K562 (cell line): ENCODE measurements around the gene PLEKHA7.
A peak's percentile ranks its signal among the peaks of the same experiment; 100 is the strongest.

ENCODE experiments used
- MAZ ChIP-seq, 2 experiments: fragments of 450-650 bp in 1 of 2; sonication (generic) in 1 of 2; formaldehyde crosslinking; IDR thresholded peaks in 1 of 2; conservative IDR thresholded peaks in 1 of 2; 2 replicates each; pipeline versions ENCODE4 v1.4.0 to v1.5.0; 2020; ENCODE audit warnings: mild to moderate bottlenecking in 1 of 2, missing genetic modification reagents in 1 of 2
- NBN ChIP-seq: fragments of 450-650 bp; IDR thresholded peaks from 2 replicates; pipeline ENCODE4 v1.6.1; 2016; ENCODE audit warnings: low read depth, mild to moderate bottlenecking
- POLR2A ChIP-seq: fragments of 450-650 bp; conservative IDR thresholded peaks from 2 replicates; pipeline ENCODE4 v1.6.1; 2016
- TCF7 ChIP-seq: sonication (generic); IDR thresholded peaks from 2 replicates; pipeline ENCODE4 v1.6.1; 2016; ENCODE audit warnings: antibody characterized with exemption, borderline replicate concordance
- TOE1 ChIP-seq, 2 experiments: fragments of 450-650 bp in 1 of 2; sonication (generic) in 1 of 2; formaldehyde crosslinking in 1 of 2; IDR thresholded peaks; 2 replicates each; pipeline versions ENCODE4 v1.7.1 to v1.8.0; 2016 to 2022; ENCODE audit warnings: borderline replicate concordance in 2 of 2, mild to moderate bottlenecking in 2 of 2, antibody characterized with exemption in 1 of 2, inconsistent platforms in 1 of 2, low read depth in 1 of 2, missing genetic modification reagents in 1 of 2, moderate library complexity in 1 of 2
- ZNF24 ChIP-seq: fragments of 450-650 bp; IDR thresholded peaks from 2 replicates; pipeline ENCODE4 v1.6.1; 2016
- TF ChIP-seq, protein P1 (sequence below): sonication (generic); formaldehyde crosslinking; IDR thresholded peaks from 2 replicates; pipeline ENCODE4 v1.4.0; 2020; ENCODE audit warnings: mild to moderate bottlenecking, missing genetic modification reagents
- TF ChIP-seq, protein P2 (sequence below), 2 experiments: fragments of 450-650 bp; formaldehyde crosslinking in 1 of 2; IDR thresholded peaks; 2 replicates each; pipeline versions ENCODE4 v1.4.0 to v1.6.1; 2014 to 2020; ENCODE audit warnings: mild to moderate bottlenecking in 2 of 2, borderline replicate concordance in 1 of 2, low read depth in 1 of 2

DNA sequence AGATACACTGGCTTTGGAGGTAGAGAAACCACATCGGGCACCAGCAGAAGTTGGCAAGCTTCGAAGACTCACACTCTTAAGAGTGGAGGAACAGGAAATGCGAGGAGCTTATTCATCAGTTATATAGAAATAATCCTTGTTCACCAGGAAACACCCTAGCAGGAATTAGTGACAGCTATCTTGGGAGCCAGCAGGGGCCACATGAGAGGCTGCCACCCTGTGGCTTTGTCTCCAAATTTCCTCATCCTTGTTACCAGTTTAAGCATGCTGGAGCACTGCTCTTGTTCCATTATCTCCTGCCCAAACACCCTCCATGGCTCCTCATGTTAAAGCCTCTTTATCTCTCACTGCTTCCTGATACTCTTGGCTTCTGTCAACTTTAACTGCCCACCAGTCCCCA lies 131.0 kb downstream of the PLEKHA7 start:
- no peak for TF ChIP-seq TOE1 (IDR thresholded peaks at IDR 0.05; ENCODE audit: borderline replicate concordance)
- TF ChIP-seq TOE1 (CRISPR knock-in tag; IDR thresholded peaks at IDR 0.05; ENCODE audit: borderline replicate concordance, low read depth), result no peak
- TF ChIP-seq POLR2A, result no peak
- no peak for TF ChIP-seq TCF7
- no peak for TF ChIP-seq MAZ (CRISPR knock-in tag; conservative IDR thresholded peaks at IDR 0.05 in 1 of 2, IDR thresholded peaks at IDR 0.05 in 1 of 2)
- TF ChIP-seq, protein P1, sequence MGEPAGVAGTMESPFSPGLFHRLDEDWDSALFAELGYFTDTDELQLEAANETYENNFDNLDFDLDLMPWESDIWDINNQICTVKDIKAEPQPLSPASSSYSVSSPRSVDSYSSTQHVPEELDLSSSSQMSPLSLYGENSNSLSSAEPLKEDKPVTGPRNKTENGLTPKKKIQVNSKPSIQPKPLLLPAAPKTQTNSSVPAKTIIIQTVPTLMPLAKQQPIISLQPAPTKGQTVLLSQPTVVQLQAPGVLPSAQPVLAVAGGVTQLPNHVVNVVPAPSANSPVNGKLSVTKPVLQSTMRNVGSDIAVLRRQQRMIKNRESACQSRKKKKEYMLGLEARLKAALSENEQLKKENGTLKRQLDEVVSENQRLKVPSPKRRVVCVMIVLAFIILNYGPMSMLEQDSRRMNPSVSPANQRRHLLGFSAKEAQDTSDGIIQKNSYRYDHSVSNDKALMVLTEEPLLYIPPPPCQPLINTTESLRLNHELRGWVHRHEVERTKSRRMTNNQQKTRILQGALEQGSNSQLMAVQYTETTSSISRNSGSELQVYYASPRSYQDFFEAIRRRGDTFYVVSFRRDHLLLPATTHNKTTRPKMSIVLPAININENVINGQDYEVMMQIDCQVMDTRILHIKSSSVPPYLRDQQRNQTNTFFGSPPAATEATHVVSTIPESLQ (CRISPR knock-in tag), result no peak
- TF ChIP-seq, protein P2, sequence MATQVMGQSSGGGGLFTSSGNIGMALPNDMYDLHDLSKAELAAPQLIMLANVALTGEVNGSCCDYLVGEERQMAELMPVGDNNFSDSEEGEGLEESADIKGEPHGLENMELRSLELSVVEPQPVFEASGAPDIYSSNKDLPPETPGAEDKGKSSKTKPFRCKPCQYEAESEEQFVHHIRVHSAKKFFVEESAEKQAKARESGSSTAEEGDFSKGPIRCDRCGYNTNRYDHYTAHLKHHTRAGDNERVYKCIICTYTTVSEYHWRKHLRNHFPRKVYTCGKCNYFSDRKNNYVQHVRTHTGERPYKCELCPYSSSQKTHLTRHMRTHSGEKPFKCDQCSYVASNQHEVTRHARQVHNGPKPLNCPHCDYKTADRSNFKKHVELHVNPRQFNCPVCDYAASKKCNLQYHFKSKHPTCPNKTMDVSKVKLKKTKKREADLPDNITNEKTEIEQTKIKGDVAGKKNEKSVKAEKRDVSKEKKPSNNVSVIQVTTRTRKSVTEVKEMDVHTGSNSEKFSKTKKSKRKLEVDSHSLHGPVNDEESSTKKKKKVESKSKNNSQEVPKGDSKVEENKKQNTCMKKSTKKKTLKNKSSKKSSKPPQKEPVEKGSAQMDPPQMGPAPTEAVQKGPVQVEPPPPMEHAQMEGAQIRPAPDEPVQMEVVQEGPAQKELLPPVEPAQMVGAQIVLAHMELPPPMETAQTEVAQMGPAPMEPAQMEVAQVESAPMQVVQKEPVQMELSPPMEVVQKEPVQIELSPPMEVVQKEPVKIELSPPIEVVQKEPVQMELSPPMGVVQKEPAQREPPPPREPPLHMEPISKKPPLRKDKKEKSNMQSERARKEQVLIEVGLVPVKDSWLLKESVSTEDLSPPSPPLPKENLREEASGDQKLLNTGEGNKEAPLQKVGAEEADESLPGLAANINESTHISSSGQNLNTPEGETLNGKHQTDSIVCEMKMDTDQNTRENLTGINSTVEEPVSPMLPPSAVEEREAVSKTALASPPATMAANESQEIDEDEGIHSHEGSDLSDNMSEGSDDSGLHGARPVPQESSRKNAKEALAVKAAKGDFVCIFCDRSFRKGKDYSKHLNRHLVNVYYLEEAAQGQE (IDR thresholded peaks at IDR 0.05; ENCODE audit: borderline replicate concordance), result peak; percentile 61
- TF ChIP-seq, protein P2 (CRISPR knock-in tag; IDR thresholded peaks at IDR 0.05; ENCODE audit: low read depth), result no peak
- TF ChIP-seq ZNF24, result 0 out of 2 replicates have a peak, but pooled peaks have one; percentile 39
- no peak for TF ChIP-seq NBN
